HepG2 (cell line): Measurements from ENCODE around the gene ANTXR1. TPM values are rescaled to one million over a fixed set of nuclear protein-coding genes. Genes with fewer than 3 reads are reported as not detected.

Experiments used
- FOXA3 ChIP-seq: IDR thresholded peaks from 2 replicates; pipeline ENCODE4 v1.6.1; 2016; ENCODE audit warnings: missing genetic modification reagents, missing compliant biosample characterization
- HNRNPH1 ChIP-seq: fragments of 200-400 bp; formaldehyde crosslinking; optimal IDR thresholded peaks from 2 replicates; pipeline ENCODE3; 2017; ENCODE audit warnings: mild to moderate bottlenecking, low read depth, low read length
- IRF2 ChIP-seq: IDR thresholded peaks from 2 replicates; pipeline ENCODE4 v1.6.1; 2018; ENCODE audit warnings: missing genetic modification reagents, missing compliant biosample characterization
- NCOR1 ChIP-seq: fragments of 200-600 bp; sonication (generic); IDR thresholded peaks from 2 replicates; pipeline ENCODE4 v1.7.0; 2017; ENCODE audit warnings: antibody characterized with exemption, low read length, borderline replicate concordance
- NR2F2 ChIP-seq: IDR thresholded peaks from 2 replicates; pipeline ENCODE4 v1.6.1; 2012; ENCODE audit warnings: low read depth, inconsistent platforms, borderline replicate concordance
- ZNF709 ChIP-seq: sonication (generic); formaldehyde crosslinking; IDR thresholded peaks from 2 replicates; pipeline ENCODE4 v1.5.0; 2020; ENCODE audit warnings: mild to moderate bottlenecking, missing genetic modification reagents
- ZNF839 ChIP-seq: sonication (generic); formaldehyde crosslinking; IDR thresholded peaks from 2 replicates; pipeline ENCODE4 v1.4.0; 2020; ENCODE audit warnings: missing genetic modification reagents, mild to moderate bottlenecking, borderline replicate concordance
- polyA plus RNA-seq, 8 experiments: library from polyadenylated mRNA; depleted of rRNA in 3 of 8; stranded (reverse) in 7 of 8; unstranded in 1 of 8; fragments of >200 nt; fragmentation: Illumina TruSeq in 4 of 8; extraction: Trizol in 4 of 8; gene quantifications; 2 replicates each; pipeline versions ENCODE4 v1.2.1 to v1.2.3, GENCODE V29; 2011 to 2016; ENCODE audit warnings: low read depth in 4 of 8, missing spikeins in 1 of 8, mixed read lengths in 1 of 8; ENCODE audit not compliant: insufficient read depth in 1 of 8
- total RNA-seq, 5 experiments: library from RNA; depleted of rRNA; stranded (reverse); fragments of >200 nt; fragmentation: Illumina TruSeq; extraction: Trizol; gene quantifications; 2 replicates each; pipeline ENCODE4 v1.2.3, GENCODE V29; 2016; ENCODE audit warnings: low read depth in 1 of 5
- TF ChIP-seq, protein P1 (sequence below), 2 experiments: fragments of 450-650 bp in 1 of 2; sonication (generic) in 1 of 2; formaldehyde crosslinking in 1 of 2; IDR thresholded peaks; 2 replicates each; pipeline versions ENCODE4 v1.6.1 to v1.8.0; 2016 to 2022; ENCODE audit warnings: antibody characterized with exemption in 1 of 2, mild to moderate bottlenecking in 1 of 2, missing genetic modification reagents in 1 of 2
- TF ChIP-seq, protein P2 (sequence below): IDR thresholded peaks from 2 replicates; pipeline ENCODE4 v1.4.0; 2020; ENCODE audit warnings: mild to moderate bottlenecking, missing genetic modification reagents
- TF ChIP-seq, protein P3 (sequence below): sonication (generic); formaldehyde crosslinking; IDR thresholded peaks from 2 replicates; pipeline ENCODE4 v1.4.0; 2020; ENCODE audit warnings: missing genetic modification reagents
- TF ChIP-seq, protein P4 (sequence below): sonication (generic); formaldehyde crosslinking; IDR thresholded peaks from 2 replicates; pipeline ENCODE4 v1.4.0; 2020; ENCODE audit warnings: missing genetic modification reagents

Gene ANTXR1
- total and polyA plus RNA-seq, 2 of the 13 experiments (the other 11 are each of a cell fraction or from before 2014, with no cell fraction given), result 4.5 to 12.7 TPM

DNA sequence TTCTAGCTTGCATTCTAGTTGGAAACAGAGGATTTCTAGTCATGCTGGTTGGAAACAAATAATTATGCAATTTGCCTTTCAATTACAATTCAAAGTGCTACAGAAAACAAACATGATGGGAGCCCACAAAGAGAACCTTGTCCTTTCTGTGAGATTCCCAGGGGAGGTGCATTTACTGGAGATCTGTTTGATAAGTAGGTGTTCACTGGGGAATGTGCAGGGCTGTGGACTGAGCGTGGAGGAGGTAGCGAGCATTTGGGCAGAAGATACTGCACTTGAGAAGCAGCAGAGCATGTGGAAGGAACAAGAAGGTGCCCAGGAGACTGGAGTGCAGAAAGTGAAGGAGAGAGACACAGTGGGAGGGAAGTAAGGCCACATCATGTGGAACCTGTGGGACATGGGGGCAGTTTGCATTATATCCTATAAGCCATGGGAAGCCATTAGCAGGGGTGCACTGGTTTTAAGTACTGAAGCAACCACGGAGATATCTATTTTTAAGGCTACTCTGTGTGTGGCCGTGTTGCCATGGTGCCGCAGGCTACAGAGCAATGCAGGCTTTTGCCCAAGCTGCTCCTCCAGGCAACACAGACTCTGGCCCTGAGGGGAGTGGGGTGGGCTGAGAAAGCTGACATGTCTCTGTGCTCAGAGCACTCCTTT lies 154.0 kb downstream of the ANTXR1 start (continued):
- TF ChIP-seq, protein P1, sequence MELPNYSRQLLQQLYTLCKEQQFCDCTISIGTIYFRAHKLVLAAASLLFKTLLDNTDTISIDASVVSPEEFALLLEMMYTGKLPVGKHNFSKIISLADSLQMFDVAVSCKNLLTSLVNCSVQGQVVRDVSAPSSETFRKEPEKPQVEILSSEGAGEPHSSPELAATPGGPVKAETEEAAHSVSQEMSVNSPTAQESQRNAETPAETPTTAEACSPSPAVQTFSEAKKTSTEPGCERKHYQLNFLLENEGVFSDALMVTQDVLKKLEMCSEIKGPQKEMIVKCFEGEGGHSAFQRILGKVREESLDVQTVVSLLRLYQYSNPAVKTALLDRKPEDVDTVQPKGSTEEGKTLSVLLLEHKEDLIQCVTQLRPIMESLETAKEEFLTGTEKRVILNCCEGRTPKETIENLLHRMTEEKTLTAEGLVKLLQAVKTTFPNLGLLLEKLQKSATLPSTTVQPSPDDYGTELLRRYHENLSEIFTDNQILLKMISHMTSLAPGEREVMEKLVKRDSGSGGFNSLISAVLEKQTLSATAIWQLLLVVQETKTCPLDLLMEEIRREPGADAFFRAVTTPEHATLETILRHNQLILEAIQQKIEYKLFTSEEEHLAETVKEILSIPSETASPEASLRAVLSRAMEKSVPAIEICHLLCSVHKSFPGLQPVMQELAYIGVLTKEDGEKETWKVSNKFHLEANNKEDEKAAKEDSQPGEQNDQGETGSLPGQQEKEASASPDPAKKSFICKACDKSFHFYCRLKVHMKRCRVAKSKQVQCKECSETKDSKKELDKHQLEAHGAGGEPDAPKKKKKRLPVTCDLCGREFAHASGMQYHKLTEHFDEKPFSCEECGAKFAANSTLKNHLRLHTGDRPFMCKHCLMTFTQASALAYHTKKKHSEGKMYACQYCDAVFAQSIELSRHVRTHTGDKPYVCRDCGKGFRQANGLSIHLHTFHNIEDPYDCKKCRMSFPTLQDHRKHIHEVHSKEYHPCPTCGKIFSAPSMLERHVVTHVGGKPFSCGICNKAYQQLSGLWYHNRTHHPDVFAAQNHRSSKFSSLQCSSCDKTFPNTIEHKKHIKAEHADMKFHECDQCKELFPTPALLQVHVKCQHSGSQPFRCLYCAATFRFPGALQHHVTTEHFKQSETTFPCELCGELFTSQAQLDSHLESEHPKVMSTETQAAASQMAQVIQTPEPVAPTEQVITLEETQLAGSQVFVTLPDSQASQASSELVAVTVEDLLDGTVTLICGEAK (IDR thresholded peaks at IDR 0.05), result no peak
- TF ChIP-seq, protein P1 (CRISPR knock-in tag; IDR thresholded peaks at IDR 0.05), result 0 out of 2 replicates have a peak, but pooled peaks have one; percentile 23
- 0 out of 2 replicates have a peak, but pooled peaks have one; percentile 58 for TF ChIP-seq ZNF709
- TF ChIP-seq, protein P2, sequence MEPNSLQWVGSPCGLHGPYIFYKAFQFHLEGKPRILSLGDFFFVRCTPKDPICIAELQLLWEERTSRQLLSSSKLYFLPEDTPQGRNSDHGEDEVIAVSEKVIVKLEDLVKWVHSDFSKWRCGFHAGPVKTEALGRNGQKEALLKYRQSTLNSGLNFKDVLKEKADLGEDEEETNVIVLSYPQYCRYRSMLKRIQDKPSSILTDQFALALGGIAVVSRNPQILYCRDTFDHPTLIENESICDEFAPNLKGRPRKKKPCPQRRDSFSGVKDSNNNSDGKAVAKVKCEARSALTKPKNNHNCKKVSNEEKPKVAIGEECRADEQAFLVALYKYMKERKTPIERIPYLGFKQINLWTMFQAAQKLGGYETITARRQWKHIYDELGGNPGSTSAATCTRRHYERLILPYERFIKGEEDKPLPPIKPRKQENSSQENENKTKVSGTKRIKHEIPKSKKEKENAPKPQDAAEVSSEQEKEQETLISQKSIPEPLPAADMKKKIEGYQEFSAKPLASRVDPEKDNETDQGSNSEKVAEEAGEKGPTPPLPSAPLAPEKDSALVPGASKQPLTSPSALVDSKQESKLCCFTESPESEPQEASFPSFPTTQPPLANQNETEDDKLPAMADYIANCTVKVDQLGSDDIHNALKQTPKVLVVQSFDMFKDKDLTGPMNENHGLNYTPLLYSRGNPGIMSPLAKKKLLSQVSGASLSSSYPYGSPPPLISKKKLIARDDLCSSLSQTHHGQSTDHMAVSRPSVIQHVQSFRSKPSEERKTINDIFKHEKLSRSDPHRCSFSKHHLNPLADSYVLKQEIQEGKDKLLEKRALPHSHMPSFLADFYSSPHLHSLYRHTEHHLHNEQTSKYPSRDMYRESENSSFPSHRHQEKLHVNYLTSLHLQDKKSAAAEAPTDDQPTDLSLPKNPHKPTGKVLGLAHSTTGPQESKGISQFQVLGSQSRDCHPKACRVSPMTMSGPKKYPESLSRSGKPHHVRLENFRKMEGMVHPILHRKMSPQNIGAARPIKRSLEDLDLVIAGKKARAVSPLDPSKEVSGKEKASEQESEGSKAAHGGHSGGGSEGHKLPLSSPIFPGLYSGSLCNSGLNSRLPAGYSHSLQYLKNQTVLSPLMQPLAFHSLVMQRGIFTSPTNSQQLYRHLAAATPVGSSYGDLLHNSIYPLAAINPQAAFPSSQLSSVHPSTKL, result peak; percentile 94
- TF ChIP-seq ZNF839, result peak; percentile 80; the same call in 1 of the 2 replicates
- TF ChIP-seq FOXA3 (CRISPR knock-in tag), result peak; percentile 92
- TF ChIP-seq IRF2 (CRISPR knock-in tag), result peak; percentile 29; the same call in 1 of the 2 replicates
- no peak for TF ChIP-seq NR2F2
- TF ChIP-seq, protein P3, sequence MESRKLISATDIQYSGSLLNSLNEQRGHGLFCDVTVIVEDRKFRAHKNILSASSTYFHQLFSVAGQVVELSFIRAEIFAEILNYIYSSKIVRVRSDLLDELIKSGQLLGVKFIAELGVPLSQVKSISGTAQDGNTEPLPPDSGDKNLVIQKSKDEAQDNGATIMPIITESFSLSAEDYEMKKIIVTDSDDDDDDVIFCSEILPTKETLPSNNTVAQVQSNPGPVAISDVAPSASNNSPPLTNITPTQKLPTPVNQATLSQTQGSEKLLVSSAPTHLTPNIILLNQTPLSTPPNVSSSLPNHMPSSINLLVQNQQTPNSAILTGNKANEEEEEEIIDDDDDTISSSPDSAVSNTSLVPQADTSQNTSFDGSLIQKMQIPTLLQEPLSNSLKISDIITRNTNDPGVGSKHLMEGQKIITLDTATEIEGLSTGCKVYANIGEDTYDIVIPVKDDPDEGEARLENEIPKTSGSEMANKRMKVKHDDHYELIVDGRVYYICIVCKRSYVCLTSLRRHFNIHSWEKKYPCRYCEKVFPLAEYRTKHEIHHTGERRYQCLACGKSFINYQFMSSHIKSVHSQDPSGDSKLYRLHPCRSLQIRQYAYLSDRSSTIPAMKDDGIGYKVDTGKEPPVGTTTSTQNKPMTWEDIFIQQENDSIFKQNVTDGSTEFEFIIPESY (CRISPR knock-in tag), result 0 out of 2 replicates have a peak, but pooled peaks have one; percentile 17
- peak; percentile 94; the same call in 1 of the 2 replicates for TF ChIP-seq NCOR1
- TF ChIP-seq, protein P4, sequence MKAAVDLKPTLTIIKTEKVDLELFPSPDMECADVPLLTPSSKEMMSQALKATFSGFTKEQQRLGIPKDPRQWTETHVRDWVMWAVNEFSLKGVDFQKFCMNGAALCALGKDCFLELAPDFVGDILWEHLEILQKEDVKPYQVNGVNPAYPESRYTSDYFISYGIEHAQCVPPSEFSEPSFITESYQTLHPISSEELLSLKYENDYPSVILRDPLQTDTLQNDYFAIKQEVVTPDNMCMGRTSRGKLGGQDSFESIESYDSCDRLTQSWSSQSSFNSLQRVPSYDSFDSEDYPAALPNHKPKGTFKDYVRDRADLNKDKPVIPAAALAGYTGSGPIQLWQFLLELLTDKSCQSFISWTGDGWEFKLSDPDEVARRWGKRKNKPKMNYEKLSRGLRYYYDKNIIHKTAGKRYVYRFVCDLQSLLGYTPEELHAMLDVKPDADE, result no peak
- peak; percentile 39 for TF ChIP-seq HNRNPH1
